PC-3 (cell line): ENCODE data around the gene S1PR2.

Experiments
- EZH2 ChIP-seq: fragments of 300-600 bp; sonication (generic); IDR thresholded peaks from one replicate; pipeline ENCODE4 v1.6.1; 2017; ENCODE audit warnings: antibody characterized with exemption, mild to moderate bottlenecking, low read length; ENCODE audit not compliant: unreplicated experiment
- EZH2phosphoT487 ChIP-seq: fragments of 300-600 bp; sonication (generic); IDR thresholded peaks from 2 replicates; pipeline ENCODE4 v1.6.1; 2018; ENCODE audit warnings: mild to moderate bottlenecking, antibody characterized with exemption, low read length, borderline replicate concordance
- TF ChIP-seq, protein P1 (sequence below): fragments of 300-600 bp; sonication (generic); conservative IDR thresholded peaks from 2 replicates; pipeline ENCODE4 v1.5.1; 2017; ENCODE audit warnings: antibody characterized with exemption, low read depth, mild to moderate bottlenecking, low read length

GRCh38 chr19:10191347-10191746 is 39.8 kb downstream of the S1PR2 start:
- TF ChIP-seq, protein P1, sequence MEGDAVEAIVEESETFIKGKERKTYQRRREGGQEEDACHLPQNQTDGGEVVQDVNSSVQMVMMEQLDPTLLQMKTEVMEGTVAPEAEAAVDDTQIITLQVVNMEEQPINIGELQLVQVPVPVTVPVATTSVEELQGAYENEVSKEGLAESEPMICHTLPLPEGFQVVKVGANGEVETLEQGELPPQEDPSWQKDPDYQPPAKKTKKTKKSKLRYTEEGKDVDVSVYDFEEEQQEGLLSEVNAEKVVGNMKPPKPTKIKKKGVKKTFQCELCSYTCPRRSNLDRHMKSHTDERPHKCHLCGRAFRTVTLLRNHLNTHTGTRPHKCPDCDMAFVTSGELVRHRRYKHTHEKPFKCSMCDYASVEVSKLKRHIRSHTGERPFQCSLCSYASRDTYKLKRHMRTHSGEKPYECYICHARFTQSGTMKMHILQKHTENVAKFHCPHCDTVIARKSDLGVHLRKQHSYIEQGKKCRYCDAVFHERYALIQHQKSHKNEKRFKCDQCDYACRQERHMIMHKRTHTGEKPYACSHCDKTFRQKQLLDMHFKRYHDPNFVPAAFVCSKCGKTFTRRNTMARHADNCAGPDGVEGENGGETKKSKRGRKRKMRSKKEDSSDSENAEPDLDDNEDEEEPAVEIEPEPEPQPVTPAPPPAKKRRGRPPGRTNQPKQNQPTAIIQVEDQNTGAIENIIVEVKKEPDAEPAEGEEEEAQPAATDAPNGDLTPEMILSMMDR, result no peak
- TF ChIP-seq EZH2 (no peak), EZH2phosphoT487 (no peak)
